Measurements from ENCODE around the gene ACOT2.
"Not testable (repeated sequence)": the region's sequence is repeated elsewhere in the genome, so short reads cannot be mapped to it uniquely, and the experiment has no call there.

DNA sequence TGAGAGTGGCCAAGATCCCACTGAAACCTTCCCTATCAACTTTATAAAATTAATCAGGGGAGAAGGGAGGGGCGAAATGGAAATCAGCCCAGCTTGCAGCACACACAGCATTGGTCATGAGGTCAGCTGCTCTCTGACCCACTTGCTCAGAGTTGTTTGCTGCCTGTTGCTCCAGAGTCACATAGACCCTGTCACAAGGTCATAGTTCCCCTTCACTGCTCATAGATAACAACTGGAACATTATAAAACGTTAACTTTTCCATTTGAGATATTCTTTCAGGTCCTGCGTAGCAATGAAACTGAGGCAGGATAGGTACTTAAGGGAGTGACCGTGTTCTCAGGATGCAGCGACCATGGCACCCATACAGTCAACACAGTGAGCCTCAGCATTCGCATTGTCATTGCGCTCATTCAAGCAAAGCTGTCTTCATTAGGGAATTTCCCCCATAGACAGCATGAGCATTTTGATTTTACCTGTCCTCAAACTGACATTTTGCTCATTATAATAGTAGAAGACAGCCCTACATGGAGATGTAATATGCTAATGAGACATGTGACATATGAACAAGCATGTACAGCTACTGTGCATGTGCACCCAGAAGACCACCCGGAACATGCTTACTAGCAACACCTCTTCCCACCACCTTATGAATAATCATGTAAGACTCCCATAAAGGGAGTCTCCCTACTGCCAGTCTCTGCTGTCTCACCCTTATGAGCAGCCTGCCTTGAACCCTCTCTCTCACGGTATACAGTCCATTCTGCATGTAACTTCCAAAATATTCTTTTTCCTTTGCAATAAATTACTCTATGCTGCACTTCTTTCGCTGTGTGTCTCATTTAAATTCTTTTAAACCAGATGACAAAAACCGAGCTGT is 13.3 kb downstream of the ACOT2 start:
- not testable (repeated sequence) for TF ChIP-seq EZH2 (IDR thresholded peaks at IDR 0.05; ENCODE audit: low read length)
- TF ChIP-seq, protein P1, sequence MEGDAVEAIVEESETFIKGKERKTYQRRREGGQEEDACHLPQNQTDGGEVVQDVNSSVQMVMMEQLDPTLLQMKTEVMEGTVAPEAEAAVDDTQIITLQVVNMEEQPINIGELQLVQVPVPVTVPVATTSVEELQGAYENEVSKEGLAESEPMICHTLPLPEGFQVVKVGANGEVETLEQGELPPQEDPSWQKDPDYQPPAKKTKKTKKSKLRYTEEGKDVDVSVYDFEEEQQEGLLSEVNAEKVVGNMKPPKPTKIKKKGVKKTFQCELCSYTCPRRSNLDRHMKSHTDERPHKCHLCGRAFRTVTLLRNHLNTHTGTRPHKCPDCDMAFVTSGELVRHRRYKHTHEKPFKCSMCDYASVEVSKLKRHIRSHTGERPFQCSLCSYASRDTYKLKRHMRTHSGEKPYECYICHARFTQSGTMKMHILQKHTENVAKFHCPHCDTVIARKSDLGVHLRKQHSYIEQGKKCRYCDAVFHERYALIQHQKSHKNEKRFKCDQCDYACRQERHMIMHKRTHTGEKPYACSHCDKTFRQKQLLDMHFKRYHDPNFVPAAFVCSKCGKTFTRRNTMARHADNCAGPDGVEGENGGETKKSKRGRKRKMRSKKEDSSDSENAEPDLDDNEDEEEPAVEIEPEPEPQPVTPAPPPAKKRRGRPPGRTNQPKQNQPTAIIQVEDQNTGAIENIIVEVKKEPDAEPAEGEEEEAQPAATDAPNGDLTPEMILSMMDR (optimal IDR thresholded peaks at IDR 0.05 in 1 of 3, IDR thresholded peaks at IDR 0.05 in 1 of 3, conservative IDR thresholded peaks at IDR 0.05 in 1 of 3; ENCODE audit: extremely low read depth in 1 of 3, insufficient read depth in 2 of 3, low read length in 3 of 3) = not testable (repeated sequence)
